Mesenteric fat pad (tissue), 1 donor: ENCODE data around the gene FOXN1. TPM values are rescaled to one million over a fixed set of nuclear protein-coding genes. Genes with fewer than 3 reads are reported as not detected.
"Not testable (repeated sequence)": the region's sequence is repeated elsewhere in the genome, so short reads cannot be mapped to it uniquely, and the experiment has no call there.

ENCODE experiments used
- DNase-seq: peaks from one replicate; pipeline ENCODE4 v3.0.0-alpha.2; 2020; ENCODE audit warnings: low spot score
- total RNA-seq: library from RNA; stranded (reverse); fragmentation: NEBNext Ultra II Directional; extraction: Animal tissue kit (Norgen Biotek cat#: 25700); gene quantifications from one replicate; pipeline ENCODE4 v1.2.1, GENCODE V29; 2021
- donor health status: DM: yes; HTN: yes; CAD: no.

Gene FOXN1
- total RNA-seq, 1 donor from 2014 or later: not detected

DNA sequence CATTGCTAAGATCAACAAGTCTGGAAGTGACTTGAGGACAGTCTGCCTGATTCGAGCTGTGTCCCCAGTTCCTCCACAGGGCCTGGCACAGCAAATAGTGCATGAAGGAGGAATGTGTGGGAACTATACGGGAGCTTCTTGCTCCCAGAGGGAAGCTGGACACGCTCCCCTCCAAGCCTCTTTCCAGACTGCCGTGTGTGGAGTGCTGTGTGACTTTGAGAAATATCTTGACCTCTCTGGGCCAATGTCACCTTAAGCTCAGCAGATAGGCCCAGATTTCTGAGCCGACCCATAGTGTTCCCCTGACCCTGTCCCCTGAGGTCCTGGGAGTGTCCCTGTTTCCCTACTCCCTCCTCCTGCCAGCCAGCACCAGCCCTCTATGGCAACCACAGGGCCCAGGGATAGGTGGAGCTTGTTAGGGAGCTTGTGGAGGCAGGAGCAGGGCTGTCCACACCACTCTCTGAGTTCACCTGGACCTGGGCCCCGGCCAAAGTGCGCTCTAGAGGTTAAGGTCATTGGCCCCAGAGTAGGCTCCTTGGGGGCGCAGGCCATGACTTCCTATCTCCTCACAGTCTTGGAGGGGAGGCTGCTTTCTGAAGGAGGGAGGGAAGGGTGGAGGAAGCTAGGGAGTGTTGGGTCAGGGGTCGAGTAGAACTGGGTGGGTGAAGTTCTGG, 6.3 kb upstream of the FOXN1 start:
- no peak for DNase-seq

- DNase-seq: no peak
Observed at GRCh38 chr17:28500712-28501379, 5.3 kb upstream of the FOXN1 start.

- no peak for DNase-seq
Observed at GRCh38 chr17:28501421-28502284, 4.5 kb upstream of the FOXN1 start.

GRCh38 chr17:28503420-28503819, 2.7 kb upstream of the FOXN1 start:
- DNase-seq: no peak

DNA sequence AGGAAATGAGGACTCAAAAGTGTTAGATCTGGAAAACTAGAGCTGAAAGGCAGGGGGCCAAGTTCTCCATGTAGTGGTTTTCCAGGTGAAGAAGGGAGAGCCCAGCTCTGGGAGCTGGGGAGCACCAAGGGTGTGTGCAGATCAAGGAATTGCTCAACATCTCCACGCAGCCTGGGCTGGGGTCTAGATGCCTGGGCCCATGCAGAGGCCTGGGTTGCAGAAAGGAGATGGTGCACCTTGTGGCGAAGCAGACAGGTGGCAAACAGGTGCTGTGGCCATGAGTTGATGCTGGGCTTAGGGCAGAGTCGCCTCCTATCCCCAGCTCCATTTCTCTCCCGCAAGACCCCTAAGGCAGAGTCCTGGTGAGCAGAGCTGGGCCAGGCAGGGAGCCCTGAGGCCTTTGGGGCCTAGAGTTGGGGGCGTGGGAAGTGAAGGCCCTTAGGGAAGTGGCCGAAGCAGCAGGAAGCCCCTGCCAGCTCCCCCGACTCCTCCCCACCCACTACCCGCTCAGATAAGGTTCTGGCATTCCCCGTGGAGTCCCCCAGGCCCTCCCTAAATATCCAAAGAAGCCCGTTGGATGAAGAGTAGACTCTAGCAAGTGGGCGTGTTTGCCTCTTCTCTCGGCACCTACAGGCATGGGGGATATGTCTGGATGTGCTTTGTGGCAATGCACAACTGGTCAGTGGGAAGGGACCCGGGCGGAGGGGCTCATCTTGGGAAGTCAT, 777 bp downstream of the FOXN1 start:
- no peak for DNase-seq

- DNase-seq: no peak
Observed at GRCh38 chr17:28507567-28508203, 1.5 kb downstream of the FOXN1 start.

GRCh38 chr17:28508211-28508724, 2.1 kb downstream of the FOXN1 start:
- no peak for DNase-seq

DNA sequence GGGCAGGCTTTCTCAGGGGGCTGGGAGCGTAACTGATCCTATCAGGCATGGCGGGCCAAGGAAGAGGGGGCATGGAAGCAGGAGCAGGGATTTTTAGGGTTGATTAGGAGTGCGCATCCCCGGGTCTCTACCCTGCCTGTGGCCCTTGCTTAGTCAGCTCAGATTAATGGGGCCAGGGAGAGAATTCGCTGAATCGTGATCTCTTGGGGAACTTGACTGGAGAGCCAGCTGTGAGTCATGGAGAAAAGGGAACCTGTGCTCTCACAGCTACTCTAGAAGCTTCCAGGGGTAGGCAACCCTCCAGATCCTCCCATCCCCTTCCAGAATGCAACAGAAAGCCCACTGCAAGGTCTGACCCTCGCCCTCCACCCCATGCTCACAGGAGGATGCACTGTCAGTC, 3.6 kb downstream of the FOXN1 start:
- DNase-seq: no peak

GRCh38 chr17:28511858-28512461, 5.8 kb downstream of the FOXN1 start:
- DNase-seq: no peak

- DNase-seq: no peak
Observed at GRCh38 chr17:28513476-28513875, 7.3 kb downstream of the FOXN1 start.

DNA sequence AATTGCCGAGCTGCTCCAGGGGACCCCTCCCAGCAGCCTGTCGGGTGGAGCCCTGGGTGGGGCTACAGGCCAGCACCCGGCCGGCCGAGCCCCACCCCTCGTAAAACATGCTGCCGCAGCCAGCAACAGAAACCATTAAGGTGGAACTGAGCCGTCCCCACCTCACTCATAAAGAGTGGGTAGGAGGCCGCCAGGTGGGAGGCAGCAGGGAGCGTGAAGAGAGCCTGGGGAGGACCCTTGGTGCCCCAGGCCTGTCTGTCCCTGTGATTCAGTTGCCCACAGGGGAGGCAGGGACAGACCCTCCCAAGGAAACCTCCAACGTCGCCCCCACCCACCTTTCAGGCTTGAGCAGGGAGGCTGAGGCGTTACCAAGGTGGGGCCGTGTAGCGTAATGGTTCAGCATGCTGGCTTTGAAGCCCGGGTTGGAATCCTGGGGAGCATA, 8.4 kb downstream of the FOXN1 start:
- no peak for DNase-seq

DNA sequence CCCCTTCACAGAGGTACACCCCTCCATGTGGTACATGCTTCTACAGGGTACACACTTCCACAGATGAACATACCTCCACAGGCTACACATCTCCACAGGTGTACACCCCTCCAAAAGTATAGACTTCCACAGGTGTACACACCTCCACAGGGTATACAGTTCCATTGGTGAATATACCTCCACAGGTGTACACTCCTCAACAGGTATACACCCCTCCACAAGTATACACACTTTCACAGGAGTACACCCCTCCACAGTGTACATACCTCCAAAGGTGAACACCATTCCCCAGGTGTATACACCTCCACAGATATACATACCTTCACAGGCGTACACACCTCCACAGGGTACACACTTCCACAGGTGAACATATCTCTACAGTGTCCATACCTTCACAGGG, 9.4 kb downstream of the FOXN1 start:
- no peak for DNase-seq

- DNase-seq: no peak
Observed at GRCh38 chr17:28518132-28518531, 12.0 kb downstream of the FOXN1 start.

GRCh38 chr17:28518578-28518977, 12.4 kb downstream of the FOXN1 start:
- no peak for DNase-seq

DNA sequence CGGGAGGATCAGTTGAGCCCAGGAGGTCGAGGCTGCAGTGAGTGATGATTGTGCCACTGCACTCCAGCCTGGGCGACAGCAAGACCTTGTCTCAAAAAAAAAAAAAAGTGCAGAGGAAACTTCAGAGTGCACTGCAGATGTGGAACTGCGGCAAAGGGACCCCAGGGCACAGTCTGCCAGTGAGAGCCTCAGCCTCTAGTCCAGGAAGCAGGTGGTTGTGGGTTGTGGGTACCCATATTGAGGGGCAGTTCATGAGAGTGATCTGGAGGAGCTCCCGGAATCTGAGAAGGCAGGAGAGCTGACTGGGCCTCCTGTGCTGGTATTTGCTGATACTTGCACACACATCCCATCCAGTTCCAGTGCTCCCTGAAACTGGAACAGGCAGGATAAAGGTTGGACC, 13.1 kb downstream of the FOXN1 start:
- DNase-seq: no peak

- DNase-seq: no peak
Observed at GRCh38 chr17:28520687-28521086, 14.5 kb downstream of the FOXN1 start.

GRCh38 chr17:28521311-28522085, 15.3 kb downstream of the FOXN1 start:
- DNase-seq: no peak

GRCh38 chr17:28522281-28522680, 16.1 kb downstream of the FOXN1 start:
- not testable (repeated sequence) for DNase-seq

DNA sequence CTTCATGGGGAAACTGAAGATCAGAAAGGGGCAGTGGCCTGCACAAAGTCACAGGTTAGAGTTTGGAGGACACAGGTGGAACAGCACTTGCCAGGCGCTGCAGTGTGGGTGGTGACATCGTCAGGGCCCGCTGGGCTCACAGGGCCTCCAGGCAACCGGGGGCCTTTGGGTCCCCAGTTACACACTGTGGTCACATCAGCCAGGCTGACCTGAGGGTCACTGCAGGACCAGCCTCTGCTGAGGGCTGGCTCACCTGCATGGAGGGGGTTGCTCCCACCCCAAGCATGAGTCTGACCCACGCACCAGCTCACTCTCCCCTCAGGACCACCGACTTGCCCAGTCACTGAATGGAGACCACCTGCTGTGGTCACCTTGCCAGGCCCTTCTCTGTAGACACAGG, 17.0 kb downstream of the FOXN1 start:
- DNase-seq: no peak
